GM04504 (cell line): ENCODE data around the gene NPAS3.

Experiments
- DNase-seq: peaks from one replicate; pipeline ENCODE4 v3.0.0-alpha.2; 2012; ENCODE audit warnings: low read depth

NPAS3 gene

GRCh38 chr14:33483110-33483509 lies 544.4 kb downstream of the NPAS3 start:
- no peak for DNase-seq

- no peak for DNase-seq
Measured at GRCh38 chr14:33483541-33483940, 544.9 kb downstream of the NPAS3 start.

GRCh38 chr14:33484264-33484663 lies 545.6 kb downstream of the NPAS3 start:
- no peak for DNase-seq

GRCh38 chr14:33486332-33486890 lies 547.7 kb downstream of the NPAS3 start:
- DNase-seq = no peak

GRCh38 chr14:33488582-33488981 lies 549.9 kb downstream of the NPAS3 start:
- no peak for DNase-seq

GRCh38 chr14:33490555-33490954 lies 551.9 kb downstream of the NPAS3 start:
- DNase-seq = no peak

- DNase-seq = no peak
Measured at GRCh38 chr14:33491112-33491511, 552.4 kb downstream of the NPAS3 start.

- DNase-seq = no peak
Measured at GRCh38 chr14:33492491-33492890, 553.8 kb downstream of the NPAS3 start.

GRCh38 chr14:33493266-33493665 lies 554.6 kb downstream of the NPAS3 start:
- no peak for DNase-seq

- no peak for DNase-seq
Measured at GRCh38 chr14:33493990-33494389, 555.3 kb downstream of the NPAS3 start.

GRCh38 chr14:33499687-33500086 lies 561.0 kb downstream of the NPAS3 start:
- no peak for DNase-seq

GRCh38 chr14:33504246-33505099 lies 565.8 kb downstream of the NPAS3 start:
- DNase-seq = no peak

- DNase-seq = no peak
Measured at GRCh38 chr14:33505266-33505962, 566.7 kb downstream of the NPAS3 start.

GRCh38 chr14:33505963-33506329 lies 567.3 kb downstream of the NPAS3 start:
- DNase-seq = no peak

GRCh38 chr14:33508126-33509062 lies 569.7 kb downstream of the NPAS3 start:
- no peak for DNase-seq

- no peak for DNase-seq
Measured at GRCh38 chr14:33509454-33509853, 570.8 kb downstream of the NPAS3 start.

GRCh38 chr14:33510063-33510481 lies 571.4 kb downstream of the NPAS3 start:
- no peak for DNase-seq

GRCh38 chr14:33510991-33511390 lies 572.3 kb downstream of the NPAS3 start:
- no peak for DNase-seq

GRCh38 chr14:33511851-33512640 lies 573.4 kb downstream of the NPAS3 start:
- DNase-seq = peak; percentile 50

GRCh38 chr14:33515441-33515840 lies 576.8 kb downstream of the NPAS3 start:
- DNase-seq = no peak

- DNase-seq = no peak
Measured at GRCh38 chr14:33515899-33516298, 577.2 kb downstream of the NPAS3 start.
